GM18498 (cell line): Measurements from ENCODE around the gene PTPRN.
"Not testable (repeated sequence)": the region's sequence is repeated elsewhere in the genome, so short reads cannot be mapped to it uniquely, and the experiment has no call there.

Experiments used
- ATAC-seq: cut with Tn5 transposase; IDR thresholded peaks from one replicate; pipeline ENCODE4 v1.9.1; 2021; ENCODE audit warnings: mild to moderate bottlenecking, moderate library complexity; ENCODE audit not compliant: unreplicated experiment

Gene PTPRN

GRCh38 chr2:219271021-219271420, 38.2 kb downstream of the PTPRN start:
- no peak for ATAC-seq

DNA sequence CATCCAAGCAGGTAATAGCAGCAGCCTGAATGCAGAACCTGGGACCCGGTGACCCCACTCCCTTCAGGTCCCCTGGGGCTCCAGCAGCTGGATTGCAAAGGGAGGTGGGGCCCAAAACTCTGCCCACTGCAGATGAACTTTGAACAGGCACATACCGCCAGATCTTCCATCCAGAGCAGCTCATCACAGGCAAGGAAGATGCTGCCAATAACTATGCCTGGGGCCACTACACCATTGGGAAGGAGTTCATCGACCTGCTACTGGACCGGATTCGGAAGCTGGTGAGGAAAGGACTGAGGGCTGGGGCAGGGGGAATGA, 39.2 kb downstream of the PTPRN start:
- no peak for ATAC-seq

DNA sequence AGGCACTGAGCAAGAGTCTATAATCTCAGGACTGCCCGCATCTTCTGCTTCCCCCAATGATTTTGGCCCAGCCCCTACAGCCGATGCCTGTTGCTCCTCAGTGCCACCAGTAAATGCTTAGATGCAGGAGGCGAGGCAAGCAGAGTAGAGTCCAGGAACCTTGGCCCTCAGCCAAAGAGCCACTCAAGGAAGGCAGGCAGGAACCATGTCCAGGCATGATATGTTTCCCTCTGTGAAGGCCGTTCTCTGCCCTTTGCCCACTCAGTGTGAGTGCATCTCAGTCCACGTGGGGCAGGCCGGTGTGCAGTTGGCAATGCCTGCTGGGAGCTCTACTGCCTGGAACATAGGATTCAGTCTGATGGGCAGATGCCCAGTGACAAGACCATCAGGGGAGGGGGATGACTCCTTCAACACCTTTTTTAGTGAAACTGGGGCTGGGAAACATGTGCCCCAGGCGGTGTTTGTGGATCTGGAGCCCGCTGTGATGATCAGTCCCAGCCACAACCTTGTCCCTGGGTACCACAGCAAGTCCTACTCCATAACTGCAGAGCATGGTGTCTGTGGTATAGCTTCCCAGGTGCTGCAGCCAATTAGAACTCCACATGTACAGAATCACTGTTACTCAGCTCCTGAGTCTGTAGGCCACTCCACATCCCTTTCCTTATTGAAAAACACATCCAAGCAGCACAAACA, 39.7 kb downstream of the PTPRN start:
- no peak for ATAC-seq

- ATAC-seq, result no peak
These were observed 40.9 kb downstream of the PTPRN start for GRCh38 chr2:219268294-219268693.

DNA sequence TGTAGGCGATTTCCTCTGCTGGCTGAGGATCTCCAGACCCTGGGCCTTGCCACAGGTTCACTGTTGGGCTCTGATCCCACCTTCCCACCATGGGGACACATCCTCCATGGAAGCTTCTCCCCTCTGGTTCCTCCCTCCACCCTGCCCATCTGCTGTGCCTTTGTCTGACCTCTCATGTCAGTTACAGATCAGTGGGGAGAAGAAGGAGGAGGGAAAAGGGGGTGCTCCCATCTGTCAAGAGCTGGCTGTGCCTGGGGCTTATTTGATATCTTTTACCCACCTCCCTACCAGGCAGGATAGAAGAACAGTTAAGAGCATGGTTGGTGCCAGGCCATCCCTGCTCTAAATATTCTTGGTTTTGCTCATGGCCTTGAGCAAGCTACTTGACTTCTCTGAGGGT, 42.3 kb downstream of the PTPRN start:
- no peak for ATAC-seq

DNA sequence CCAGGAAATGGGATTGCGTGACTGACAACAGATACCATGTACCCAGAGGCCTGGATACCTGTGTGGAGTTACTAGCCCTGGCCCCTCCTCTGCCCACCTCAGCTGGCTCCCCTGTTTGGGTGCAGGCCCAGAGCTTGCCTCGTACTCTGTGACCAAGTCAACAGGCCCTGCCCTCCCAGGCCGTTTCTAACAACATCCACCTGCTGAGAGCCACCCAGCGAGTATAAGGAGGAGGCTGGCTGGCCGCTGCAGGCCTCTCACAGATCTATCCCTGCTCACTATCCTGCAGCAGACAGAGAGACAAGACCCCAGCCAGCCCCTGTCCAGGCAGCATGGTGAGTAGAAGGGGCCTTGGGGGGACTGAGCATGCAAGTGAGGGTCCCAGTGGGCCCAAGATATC, 43.0 kb downstream of the PTPRN start:
- ATAC-seq, result no peak

DNA sequence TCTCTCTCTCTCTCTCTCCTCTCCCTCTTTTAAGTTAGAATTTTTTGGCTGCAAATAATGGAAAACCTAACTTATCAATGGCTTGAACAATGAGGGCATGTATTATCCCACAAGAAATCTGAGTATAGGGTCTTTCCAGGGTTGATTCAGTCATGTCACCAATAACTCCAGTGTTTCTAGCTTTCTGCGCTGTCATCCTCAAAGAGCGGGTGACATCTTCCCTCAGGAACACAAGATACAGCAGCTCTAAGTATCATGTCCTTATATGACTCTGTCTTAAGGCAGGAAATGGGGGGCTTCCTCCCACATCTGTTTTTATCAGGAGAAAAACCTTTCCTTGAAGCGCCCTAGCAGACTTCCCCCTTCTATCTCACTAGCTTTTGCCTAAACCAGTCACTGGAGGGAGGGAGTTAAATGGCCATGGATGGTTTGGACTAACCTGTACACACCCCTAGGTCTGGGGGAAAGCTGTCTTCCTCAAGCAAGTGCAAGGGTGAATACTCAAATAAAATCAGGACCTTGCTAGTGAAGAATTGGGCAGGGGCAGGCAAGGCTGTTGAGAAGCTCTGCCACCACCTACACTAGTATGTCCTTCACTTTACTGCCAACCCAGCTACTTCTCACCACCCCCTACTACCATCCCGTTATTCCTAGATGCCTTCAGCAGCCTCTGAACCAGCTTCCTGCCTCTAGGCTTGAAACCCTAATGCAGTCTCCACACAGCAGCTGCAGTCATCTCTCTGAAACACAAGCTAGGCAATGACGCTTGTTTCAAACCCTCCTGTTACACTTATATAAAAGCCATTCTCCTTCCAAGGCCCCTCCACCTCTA, 48.0 kb downstream of the PTPRN start:
- ATAC-seq, result no peak

DNA sequence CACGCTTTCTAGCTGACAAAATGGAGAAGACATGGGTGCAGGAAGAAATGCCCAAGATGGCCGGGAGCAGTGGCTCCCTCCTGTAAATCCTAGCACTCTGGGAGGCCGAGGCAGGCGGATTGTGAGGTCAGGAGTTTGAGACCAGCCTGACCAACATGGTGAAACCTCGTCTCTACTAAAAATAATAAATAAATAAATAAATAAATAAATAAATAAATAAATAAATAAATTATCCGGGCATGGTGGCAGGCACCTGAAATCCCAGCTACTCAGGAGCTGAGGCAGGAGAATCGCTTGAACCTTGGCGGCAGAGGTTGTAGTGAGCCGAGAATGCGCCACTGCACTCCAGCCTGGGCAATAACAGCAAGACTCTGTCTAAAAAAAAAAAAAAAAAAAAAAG, 50.3 kb downstream of the PTPRN start:
- ATAC-seq, result not testable (repeated sequence)

- peak; percentile 32 for ATAC-seq
These were observed 54.5 kb downstream of the PTPRN start for GRCh38 chr2:219254590-219255201.

DNA sequence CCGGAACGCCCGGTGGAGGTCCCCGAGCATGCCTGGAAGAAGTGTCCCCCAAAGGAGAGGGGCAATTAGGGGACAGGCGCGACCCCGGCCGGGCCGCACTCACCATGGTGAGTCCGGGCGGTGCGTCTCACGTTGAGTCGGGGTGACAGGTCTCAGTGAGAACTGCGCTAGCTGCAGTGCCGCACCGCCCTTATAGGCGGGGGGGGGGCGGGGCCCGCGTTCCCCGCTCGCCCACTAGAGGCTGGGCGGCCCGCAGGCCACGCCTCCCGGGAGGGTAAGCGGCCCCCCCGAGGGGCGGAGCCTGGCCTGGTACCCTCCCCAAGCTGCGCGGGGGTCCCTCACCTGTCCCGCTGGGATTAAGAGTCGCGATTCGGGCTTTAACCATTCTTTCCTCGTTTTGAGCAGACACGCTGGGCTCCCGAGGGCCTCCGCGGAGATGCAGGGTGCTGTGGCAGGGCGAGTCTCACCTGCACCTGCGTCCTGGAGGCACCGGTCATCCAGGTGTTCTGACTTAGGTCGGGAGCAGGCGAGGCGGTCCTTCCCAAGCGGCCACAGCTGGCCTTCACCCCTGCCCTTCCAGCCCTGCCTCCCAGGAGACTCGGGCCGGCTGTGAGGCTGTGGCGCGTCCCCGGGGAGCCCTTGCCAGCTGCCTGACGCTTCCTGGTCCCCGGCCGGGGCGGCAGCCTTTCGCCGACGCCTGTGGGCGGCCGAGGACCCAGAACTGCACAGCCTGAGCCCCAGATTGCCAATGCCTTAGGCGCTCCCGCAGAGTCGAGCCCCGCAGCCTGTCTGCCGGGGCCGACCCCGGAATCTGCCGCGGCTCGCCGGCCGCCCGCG, 55.2 kb downstream of the PTPRN start, which contains the start of gene TUBA4A:
TSS of gene TUBA4A (minus strand) at position 166 of the 837 bp plus-strand sequence. CDS start at position 106, 60 bp downstream.
- ATAC-seq, result peak; percentile 60

DNA sequence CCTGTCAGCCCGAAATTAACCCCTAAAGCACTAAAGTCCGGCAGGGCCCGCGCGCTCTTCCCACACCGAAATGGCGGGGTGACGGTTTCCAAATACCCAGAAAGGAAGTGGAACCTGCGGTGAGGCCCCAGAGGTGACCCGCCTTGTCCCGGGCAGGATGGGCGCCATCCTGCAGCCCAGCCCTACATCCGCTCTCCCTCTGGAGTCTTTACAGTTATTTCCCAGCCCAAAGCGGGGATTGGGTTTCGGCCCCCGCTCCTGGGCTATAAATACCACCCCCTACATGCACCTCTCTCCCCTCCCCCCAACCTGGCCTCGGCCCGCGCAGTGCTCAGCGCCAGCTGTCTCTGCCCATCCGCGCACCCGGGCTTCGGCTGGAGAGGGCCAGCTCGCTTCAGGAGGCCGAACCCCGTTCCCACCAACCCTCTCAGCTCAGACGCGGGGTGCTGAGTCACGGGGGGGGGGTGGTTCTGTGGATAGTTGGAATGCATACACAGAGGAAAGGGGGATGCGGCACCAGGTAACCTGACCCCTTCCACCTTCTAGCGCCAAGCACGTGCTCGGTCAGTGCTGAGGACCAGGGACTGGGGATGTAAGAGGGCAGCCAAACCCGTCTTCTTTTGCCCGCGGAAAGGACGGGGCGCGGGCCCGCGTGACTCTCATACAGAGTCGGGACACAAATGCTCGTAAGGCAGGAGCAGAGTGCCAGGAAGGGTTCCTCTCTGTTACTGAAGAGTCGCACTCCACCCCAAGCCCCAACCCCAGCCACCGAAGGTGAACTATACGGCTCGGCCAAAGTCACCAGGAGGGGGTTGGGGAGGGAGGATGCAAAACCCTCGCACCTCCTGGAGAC, 56.1 kb downstream of the PTPRN start, which contains the start of gene TUBA4B:
TSS of gene TUBA4B (plus strand) at position 344 of the 853 bp plus-strand sequence. CDS start at position 509, 165 bp downstream.
- peak; percentile 18 for ATAC-seq

GRCh38 chr2:219252570-219252899, 56.7 kb downstream of the PTPRN start:
- ATAC-seq, result no peak

GRCh38 chr2:219252084-219252483, 57.1 kb downstream of the PTPRN start:
- no peak for ATAC-seq

DNA sequence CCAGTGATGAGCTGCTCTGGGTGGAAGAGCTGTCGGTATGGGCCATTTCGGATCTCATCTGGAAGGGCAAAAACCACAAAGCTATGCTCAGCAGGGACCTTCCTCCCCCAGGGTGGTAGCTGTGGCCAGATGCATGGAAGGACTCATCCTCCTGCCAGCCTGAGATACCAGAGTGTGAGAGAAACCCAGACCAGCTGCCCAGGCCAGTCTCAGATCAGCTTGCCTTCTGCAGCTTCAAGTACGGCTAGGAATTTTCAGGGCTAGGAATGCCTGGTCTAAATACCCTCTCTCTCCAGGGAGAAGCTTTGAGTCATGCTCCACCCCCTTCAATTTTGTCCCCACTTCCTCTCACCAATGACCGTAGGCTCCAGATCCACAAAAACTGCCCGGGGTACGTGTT, 57.5 kb downstream of the PTPRN start:
- no peak for ATAC-seq

- no peak for ATAC-seq
These were observed 59.0 kb downstream of the PTPRN start for GRCh38 chr2:219250049-219250781.

- peak; percentile 29 for ATAC-seq
These were observed 59.8 kb downstream of the PTPRN start for GRCh38 chr2:219249203-219249980.

- ATAC-seq, result no peak
These were observed 60.4 kb downstream of the PTPRN start for GRCh38 chr2:219248845-219249202.
